Ishikawa (cell line): ENCODE measurements around the gene CLEC19A.

Experiments used
- CEBPB ChIP-seq: IDR thresholded peaks from 2 replicates; pipeline ENCODE4 v1.6.1; 2012
- CREB1 ChIP-seq: IDR thresholded peaks from 2 replicates; pipeline ENCODE4 v1.6.1; 2012; ENCODE audit warnings: low read depth
- EGR1 ChIP-seq: IDR thresholded peaks from 2 replicates; pipeline ENCODE4 v1.6.1; 2012
- EP300 ChIP-seq: IDR thresholded peaks from 2 replicates; pipeline ENCODE4 v1.6.1; 2012; ENCODE audit warnings: borderline replicate concordance
- FOXM1 ChIP-seq: IDR thresholded peaks from 2 replicates; pipeline ENCODE4 v1.6.1; 2012; ENCODE audit warnings: low read depth, borderline replicate concordance
- MAX ChIP-seq: IDR thresholded peaks from 2 replicates; pipeline ENCODE4 v1.6.1; 2012
- NFIC ChIP-seq: IDR thresholded peaks from 2 replicates; pipeline ENCODE4 v1.6.1; 2012
- RAD21 ChIP-seq: IDR thresholded peaks from 2 replicates; pipeline ENCODE4 v1.6.1; 2012; ENCODE audit warnings: low read depth
- TAF1 ChIP-seq: IDR thresholded peaks from 2 replicates; pipeline ENCODE4 v1.6.1; 2012; ENCODE audit warnings: low read depth, mild to moderate bottlenecking
- TCF12 ChIP-seq: IDR thresholded peaks from 2 replicates; pipeline ENCODE4 v1.6.1; 2012; ENCODE audit warnings: low read depth
- TEAD4 ChIP-seq: IDR thresholded peaks from 2 replicates; pipeline ENCODE4 v1.6.1; 2012
- USF1 ChIP-seq: IDR thresholded peaks from 2 replicates; pipeline ENCODE4 v1.6.1; 2012
- YY1 ChIP-seq: IDR thresholded peaks from 2 replicates; pipeline ENCODE4 v1.6.1; 2012; ENCODE audit warnings: low read depth
- ZBTB7A ChIP-seq: IDR thresholded peaks from 2 replicates; pipeline ENCODE4 v1.6.1; 2012; ENCODE audit warnings: low read depth
- TF ChIP-seq, protein P1 (sequence below): IDR thresholded peaks from 2 replicates; pipeline ENCODE4 v1.6.1; 2012; ENCODE audit warnings: low read depth, mild to moderate bottlenecking

The CLEC19A gene

GRCh38 chr16:19264123-19264673, 21.3 kb upstream of the CLEC19A start:
- TF ChIP-seq ZBTB7A (no peak), CEBPB (no peak), USF1 (no peak), YY1 (no peak), RAD21 (no peak), EGR1 (no peak)

GRCh38 chr16:19265380-19265930, 20.1 kb upstream of the CLEC19A start:
- TF ChIP-seq USF1 (no peak), CREB1 (no peak), EGR1 (no peak), RAD21 (no peak)

DNA sequence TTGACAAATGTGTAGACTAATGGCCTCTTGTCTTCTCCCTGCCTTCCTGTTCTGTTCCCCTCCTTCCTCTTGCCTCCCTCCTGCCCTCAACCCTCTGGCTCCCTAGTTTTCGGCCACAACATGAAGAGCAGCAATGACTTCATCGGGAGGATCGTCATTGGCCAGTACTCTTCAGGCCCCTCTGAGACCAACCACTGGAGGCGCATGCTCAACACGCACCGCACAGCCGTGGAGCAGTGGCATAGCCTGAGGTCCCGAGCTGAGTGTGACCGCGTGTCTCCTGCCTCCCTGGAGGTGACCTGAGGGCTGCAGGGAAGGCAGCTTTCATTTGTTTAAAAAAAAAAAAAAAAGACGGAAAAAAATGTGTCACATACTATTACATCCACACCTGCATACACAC, 18.8 kb upstream of the CLEC19A start:
- no peak for TF ChIP-seq EP300
- no peak for TF ChIP-seq EGR1
- TF ChIP-seq TAF1 = no peak
- TF ChIP-seq FOXM1 = no peak
- no peak for TF ChIP-seq TCF12
- TF ChIP-seq TEAD4 = no peak
- TF ChIP-seq, protein P1, sequence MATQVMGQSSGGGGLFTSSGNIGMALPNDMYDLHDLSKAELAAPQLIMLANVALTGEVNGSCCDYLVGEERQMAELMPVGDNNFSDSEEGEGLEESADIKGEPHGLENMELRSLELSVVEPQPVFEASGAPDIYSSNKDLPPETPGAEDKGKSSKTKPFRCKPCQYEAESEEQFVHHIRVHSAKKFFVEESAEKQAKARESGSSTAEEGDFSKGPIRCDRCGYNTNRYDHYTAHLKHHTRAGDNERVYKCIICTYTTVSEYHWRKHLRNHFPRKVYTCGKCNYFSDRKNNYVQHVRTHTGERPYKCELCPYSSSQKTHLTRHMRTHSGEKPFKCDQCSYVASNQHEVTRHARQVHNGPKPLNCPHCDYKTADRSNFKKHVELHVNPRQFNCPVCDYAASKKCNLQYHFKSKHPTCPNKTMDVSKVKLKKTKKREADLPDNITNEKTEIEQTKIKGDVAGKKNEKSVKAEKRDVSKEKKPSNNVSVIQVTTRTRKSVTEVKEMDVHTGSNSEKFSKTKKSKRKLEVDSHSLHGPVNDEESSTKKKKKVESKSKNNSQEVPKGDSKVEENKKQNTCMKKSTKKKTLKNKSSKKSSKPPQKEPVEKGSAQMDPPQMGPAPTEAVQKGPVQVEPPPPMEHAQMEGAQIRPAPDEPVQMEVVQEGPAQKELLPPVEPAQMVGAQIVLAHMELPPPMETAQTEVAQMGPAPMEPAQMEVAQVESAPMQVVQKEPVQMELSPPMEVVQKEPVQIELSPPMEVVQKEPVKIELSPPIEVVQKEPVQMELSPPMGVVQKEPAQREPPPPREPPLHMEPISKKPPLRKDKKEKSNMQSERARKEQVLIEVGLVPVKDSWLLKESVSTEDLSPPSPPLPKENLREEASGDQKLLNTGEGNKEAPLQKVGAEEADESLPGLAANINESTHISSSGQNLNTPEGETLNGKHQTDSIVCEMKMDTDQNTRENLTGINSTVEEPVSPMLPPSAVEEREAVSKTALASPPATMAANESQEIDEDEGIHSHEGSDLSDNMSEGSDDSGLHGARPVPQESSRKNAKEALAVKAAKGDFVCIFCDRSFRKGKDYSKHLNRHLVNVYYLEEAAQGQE = no peak
- no peak for TF ChIP-seq RAD21
- no peak for TF ChIP-seq CREB1
- no peak for TF ChIP-seq USF1
- TF ChIP-seq YY1 = no peak
- TF ChIP-seq ZBTB7A = no peak
- TF ChIP-seq MAX = no peak
- no peak for TF ChIP-seq CEBPB
- TF ChIP-seq NFIC = no peak

- TF ChIP-seq TCF12 (no peak), USF1 (no peak)
These were observed 16.4 kb upstream of the CLEC19A start for GRCh38 chr16:19269098-19269497.

DNA sequence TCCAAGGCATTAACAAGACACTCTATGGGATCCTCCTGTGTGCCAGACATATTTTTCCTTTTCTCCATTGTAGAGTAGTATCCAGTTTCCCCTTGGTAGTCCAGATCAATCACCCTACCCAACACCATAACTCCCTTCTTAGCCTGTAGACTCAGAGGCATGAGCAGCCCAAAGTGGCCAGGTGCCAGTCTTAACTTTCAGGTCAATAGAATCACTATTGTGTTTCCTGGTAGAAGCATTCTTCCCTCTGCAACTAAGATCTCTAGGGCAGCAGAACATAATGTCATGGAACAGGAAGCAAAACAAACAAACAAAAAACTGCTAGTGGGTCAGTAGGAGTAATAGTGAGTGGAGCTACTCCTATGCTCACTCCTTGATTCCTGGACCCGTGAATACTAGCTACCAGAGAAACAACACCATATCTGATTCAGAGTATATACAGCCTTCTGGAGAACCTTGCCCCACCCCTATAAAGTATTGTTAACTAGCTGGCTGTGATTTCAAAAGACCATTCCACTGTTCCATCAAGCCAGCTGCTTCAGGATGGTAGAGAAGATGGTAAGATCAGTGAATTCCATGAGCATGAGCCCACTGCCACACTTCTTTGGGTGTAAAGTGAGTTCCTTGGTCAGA, 11.2 kb upstream of the CLEC19A start:
- TF ChIP-seq CEBPB (no peak), TEAD4 (no peak), YY1 (no peak), FOXM1 (no peak)

DNA sequence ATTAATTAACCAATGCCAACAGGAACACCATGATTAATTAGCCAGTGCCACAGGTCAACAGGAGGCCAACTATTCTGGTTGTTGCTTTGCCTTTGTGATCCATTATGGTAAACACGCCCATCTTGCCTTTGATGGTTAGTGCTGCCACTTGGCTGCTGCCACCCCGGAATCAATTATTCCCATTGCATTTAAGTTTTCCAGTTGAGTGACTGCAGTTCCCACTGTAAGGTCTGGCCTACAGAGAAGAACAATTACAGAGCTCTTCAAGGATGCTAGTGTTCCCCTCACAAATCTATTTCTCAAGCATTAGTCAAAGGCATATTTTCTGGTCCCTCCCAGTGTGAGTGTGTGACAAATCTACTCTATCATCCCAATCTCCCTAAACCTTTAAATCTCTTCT, 7.1 kb upstream of the CLEC19A start:
- TF ChIP-seq EP300 (no peak), YY1 (no peak), TEAD4 (no peak), NFIC (no peak), RAD21 (no peak), EGR1 (no peak), TAF1 (no peak)
- TF ChIP-seq, protein P1 = no peak
